SU-DHL-6 (cell line): ENCODE measurements around the gene CACNA1C.

ENCODE experiments used
- H2AFZ ChIP-seq: fragments of 200-600 bp; sonication (generic); 2 replicates; pipeline ENCODE4 v1.6.1; 2014; ENCODE audit warnings: low read depth, mild to moderate bottlenecking, moderate library complexity, mixed read lengths, antibody characterized with exemption, low read length; ENCODE audit not compliant: severe bottlenecking
- H3F3A ChIP-seq: fragments of 200-600 bp; shearing (Covaris generic); 2 replicates; pipeline ENCODE4 v1.6.0; 2016; ENCODE audit warnings: antibody characterized with exemption, mild to moderate bottlenecking; ENCODE audit not compliant: insufficient read depth
- H3K27ac ChIP-seq: fragments of 200-600 bp; sonication (generic); 2 replicates; pipeline ENCODE4 v1.5.1; 2016; ENCODE audit warnings: low read depth, mild to moderate bottlenecking, low read length, moderate library complexity, mixed read lengths
- H3K27me3 ChIP-seq: fragments of 200-600 bp; sonication (generic), shearing (Covaris generic); 2 replicates; pipeline ENCODE4 v1.6.0; 2014; ENCODE audit warnings: mild to moderate bottlenecking, low read length
- H3K36me3 ChIP-seq: fragments of 200-600 bp; sonication (generic); 2 replicates; pipeline ENCODE4 v1.6.1; 2014; ENCODE audit warnings: mild to moderate bottlenecking, low read length, mixed read lengths
- H3K4me2 ChIP-seq: fragments of 300-600, 200-600 bp; shearing (Covaris generic), sonication (generic); 2 replicates; pipeline ENCODE4 v1.6.0; 2014; ENCODE audit warnings: low read length, low read depth, mild to moderate bottlenecking; ENCODE audit not compliant: poor library complexity, severe bottlenecking
- H3K4me3 ChIP-seq: fragments of 200-600 bp; sonication (generic); 2 replicates; pipeline ENCODE4 v1.5.1; 2014; ENCODE audit warnings: antibody characterized with exemption, low read length, mild to moderate bottlenecking, mixed read lengths; ENCODE audit not compliant: insufficient read depth, poor library complexity, severe bottlenecking
- H3K79me2 ChIP-seq: fragments of 200-600 bp; sonication (generic); 2 replicates; pipeline ENCODE4 v1.6.1; 2014; ENCODE audit warnings: mild to moderate bottlenecking, low read length, moderate library complexity; ENCODE audit not compliant: insufficient read depth
- H3K9ac ChIP-seq: fragments of 200-600 bp; sonication (generic); 2 replicates; pipeline ENCODE4 v1.7.0; 2014; ENCODE audit warnings: mild to moderate bottlenecking, low read length
- H3K9me2 ChIP-seq: fragments of 200-600 bp; sonication (generic); replicated peaks from 2 replicates; pipeline ENCODE4 v1.6.1; 2014; ENCODE audit warnings: low read length; ENCODE audit not compliant: insufficient read depth
- H3K9me3 ChIP-seq: fragments of 200-600 bp; sonication (generic); 2 replicates; pipeline ENCODE4 v1.6.1; 2014; ENCODE audit warnings: low read length, mixed read lengths; ENCODE audit not compliant: insufficient read depth
- H4K20me1 ChIP-seq: fragments of 200-600 bp; sonication (generic); 2 replicates; pipeline ENCODE4 v1.6.1; 2014; ENCODE audit warnings: low read depth, mild to moderate bottlenecking, antibody characterized with exemption, low read length, moderate library complexity, mixed read lengths
- CTCF ChIP-seq: fragments of 200-600 bp; sonication (generic); IDR thresholded peaks from one replicate; pipeline ENCODE4 v1.5.1; 2017; ENCODE audit warnings: antibody characterized with exemption, mild to moderate bottlenecking, low read length, moderate library complexity; ENCODE audit not compliant: insufficient read depth, poor library complexity, severe bottlenecking
- EZH2phosphoT487 ChIP-seq: fragments of 200-600 bp; sonication (generic), shearing (Covaris generic); conservative IDR thresholded peaks from 2 replicates; pipeline ENCODE4 v1.6.1; 2018; ENCODE audit warnings: mild to moderate bottlenecking, antibody characterized with exemption, low read length, moderate library complexity, mixed read lengths

Gene CACNA1C

GRCh38 chr12:2578772-2579171, 526.0 kb downstream of the CACNA1C start:
- H3K36me3 ChIP-seq: no peaks in the 10 kb centered on the region
- no peak overlapping the region for H2AFZ ChIP-seq
- H3K9me2 ChIP-seq: no peaks in the 10 kb centered on the region
- no peak overlapping the region for H3K9ac ChIP-seq
- no peak for TF ChIP-seq EZH2phosphoT487
- no peak for TF ChIP-seq CTCF
- no peaks in the 10 kb centered on the region for H3F3A ChIP-seq
- no peaks in the 10 kb centered on the region for H3K9me3 ChIP-seq
- no peak overlapping the region for H3K4me2 ChIP-seq
- no peak overlapping the region for H3K27ac ChIP-seq
- no peaks in the 10 kb centered on the region for H3K79me2 ChIP-seq
- no peak overlapping the region for H3K4me3 ChIP-seq
- H4K20me1 ChIP-seq: no peaks in the 10 kb centered on the region
- no peaks in the 10 kb centered on the region for H3K27me3 ChIP-seq

GRCh38 chr12:2580821-2581220, 528.0 kb downstream of the CACNA1C start:
- Histone ChIP-seq H3K36me3 (no peaks in the 10 kb centered on the region), H4K20me1 (no peaks in the 10 kb centered on the region), H3K27me3 (no peaks in the 10 kb centered on the region), H3K27ac (no peak overlapping the region), H3K9me3 (no peaks in the 10 kb centered on the region), H3K4me2 (no peak overlapping the region), H3K9me2 (no peaks in the 10 kb centered on the region), H3K9ac (no peak overlapping the region), H2AFZ (no peak overlapping the region), H3F3A (no peaks in the 10 kb centered on the region), H3K4me3 (no peak overlapping the region), H3K79me2 (no peaks in the 10 kb centered on the region)
- TF ChIP-seq CTCF (no peak), EZH2phosphoT487 (no peak)

GRCh38 chr12:2581293-2582045, 528.7 kb downstream of the CACNA1C start:
- Histone ChIP-seq H2AFZ (no peak overlapping the region), H3K27ac (no peak overlapping the region), H3K9me2 (no peaks in the 10 kb centered on the region), H3K79me2 (no peaks in the 10 kb centered on the region), H3K9ac (no peak overlapping the region), H3K4me2 (no peak overlapping the region), H3K9me3 (no peaks in the 10 kb centered on the region), H3K4me3 (no peak overlapping the region), H3K36me3 (no peaks in the 10 kb centered on the region), H4K20me1 (no peaks in the 10 kb centered on the region), H3F3A (no peaks in the 10 kb centered on the region), H3K27me3 (no peaks in the 10 kb centered on the region)
- TF ChIP-seq EZH2phosphoT487 (no peak), CTCF (no peak)
